ENCODE data around the gene DCPS. TPM values are rescaled to one million over a fixed set of nuclear protein-coding genes. Genes with fewer than 3 reads are reported as not detected.

Gene DCPS
- total RNA-seq, 1 donor from 2014 or later, result 11.3 TPM

GRCh38 chr11:126332221-126332711, 28.4 kb downstream of the DCPS start:
- FAIRE-seq, result peak; percentile 62
- Histone ChIP-seq H3K9me3 (ENCODE audit: insufficient read depth, low read depth, low read length) (no peaks in the 10 kb centered on the region), H4K20me1 (ENCODE audit: insufficient read depth, low read length) (peaks cover 4% of the 10 kb centered on the region), H3K4me2 (ENCODE audit: low read length) (peak overlapping the region; percentile 35), H3K27me3 (ENCODE audit: insufficient read depth, low read length) (no peaks in the 10 kb centered on the region), H3K9ac (ENCODE audit: low read length) (peak overlapping the region; percentile 22), H3K79me2 (ENCODE audit: insufficient read depth, low read length) (no peaks in the 10 kb centered on the region), H2AFZ (ENCODE audit: low read depth, low read length) (no peak overlapping the region), H3K36me3 (ENCODE audit: insufficient read depth, low read length) (no peaks in the 10 kb centered on the region), H3K27ac (ENCODE audit: low read depth, low read length) (peak overlapping the region; percentile 12), H3K4me1 (ENCODE audit: insufficient read depth, low read length) (peaks cover 23% of the 10 kb centered on the region), H3K4me3 (ENCODE audit: insufficient read depth, low read depth, low read length) (no peak overlapping the region)
- DNase-seq (ENCODE audit: low read depth), result peak; percentile 82
- peaks cover 8% of the 10 kb centered on the region for H3K36me3 Mint-ChIP-seq (ENCODE audit: low read depth, unreplicated experiment)
- H3K9me3 Mint-ChIP-seq (ENCODE audit: unreplicated experiment), result peaks cover 1% of the 10 kb centered on the region
- H3K27me3 Mint-ChIP-seq (ENCODE audit: low read depth, unreplicated experiment), result no peaks in the 10 kb centered on the region
- H3K27ac Mint-ChIP-seq (ENCODE audit: unreplicated experiment), result peak overlapping the region; percentile 6
- H3K4me1 Mint-ChIP-seq (ENCODE audit: low read depth, unreplicated experiment), result peaks cover 44% of the 10 kb centered on the region
- TF ChIP-seq CTCF (IDR thresholded peaks at IDR 0.05; ENCODE audit: insufficient read depth, low read depth, low read length) (no peak), EZH2 (IDR thresholded peaks at IDR 0.05; ENCODE audit: insufficient read depth, low read length) (no peak)
- H3K4me3 Mint-ChIP-seq (ENCODE audit: unreplicated experiment), result no peak overlapping the region

- Histone ChIP-seq H3K9me3 (ENCODE audit: insufficient read depth, low read depth, low read length) (no peaks in the 10 kb centered on the region), H3K27me3 (ENCODE audit: insufficient read depth, low read length) (no peaks in the 10 kb centered on the region), H3K4me1 (ENCODE audit: insufficient read depth, low read length) (peaks cover 23% of the 10 kb centered on the region), H4K20me1 (ENCODE audit: insufficient read depth, low read length) (peaks cover 4% of the 10 kb centered on the region), H3K36me3 (ENCODE audit: insufficient read depth, low read length) (no peaks in the 10 kb centered on the region), H3K79me2 (ENCODE audit: insufficient read depth, low read length) (no peaks in the 10 kb centered on the region), H2AFZ (ENCODE audit: low read depth, low read length) (no peak overlapping the region), H3K4me3 (ENCODE audit: insufficient read depth, low read depth, low read length) (no peak overlapping the region), H3K27ac (ENCODE audit: low read depth, low read length) (no peak overlapping the region), H3K4me2 (ENCODE audit: low read length) (no peak overlapping the region), H3K9ac (ENCODE audit: low read length) (no peak overlapping the region)
- peaks cover 44% of the 10 kb centered on the region for H3K4me1 Mint-ChIP-seq (ENCODE audit: low read depth, unreplicated experiment)
- no peak overlapping the region for H3K4me3 Mint-ChIP-seq (ENCODE audit: unreplicated experiment)
- FAIRE-seq (no peak), DNase-seq (ENCODE audit: low read depth) (no peak)
- peaks cover 1% of the 10 kb centered on the region for H3K9me3 Mint-ChIP-seq (ENCODE audit: unreplicated experiment)
- peaks cover 8% of the 10 kb centered on the region for H3K36me3 Mint-ChIP-seq (ENCODE audit: low read depth, unreplicated experiment)
- no peaks in the 10 kb centered on the region for H3K27me3 Mint-ChIP-seq (ENCODE audit: low read depth, unreplicated experiment)
- TF ChIP-seq EZH2 (IDR thresholded peaks at IDR 0.05; ENCODE audit: insufficient read depth, low read length) (no peak), CTCF (IDR thresholded peaks at IDR 0.05; ENCODE audit: insufficient read depth, low read depth, low read length) (no peak)
- H3K27ac Mint-ChIP-seq (ENCODE audit: unreplicated experiment), result peak overlapping the region; percentile 56
These were observed 29.3 kb downstream of the DCPS start for GRCh38 chr11:126333142-126333541.

- H3K27ac Mint-ChIP-seq (ENCODE audit: unreplicated experiment), result peak overlapping the region; percentile 79
- H3K4me3 Mint-ChIP-seq (ENCODE audit: unreplicated experiment), result no peak overlapping the region
- Histone ChIP-seq H3K36me3 (ENCODE audit: insufficient read depth, low read length) (no peaks in the 10 kb centered on the region), H3K27me3 (ENCODE audit: insufficient read depth, low read length) (no peaks in the 10 kb centered on the region), H2AFZ (ENCODE audit: low read depth, low read length) (no peak overlapping the region), H3K9me3 (ENCODE audit: insufficient read depth, low read depth, low read length) (no peaks in the 10 kb centered on the region), H3K4me2 (ENCODE audit: low read length) (peak overlapping the region; percentile 11), H3K79me2 (ENCODE audit: insufficient read depth, low read length) (no peaks in the 10 kb centered on the region), H4K20me1 (ENCODE audit: insufficient read depth, low read length) (peaks cover 4% of the 10 kb centered on the region), H3K9ac (ENCODE audit: low read length) (no peak overlapping the region), H3K4me1 (ENCODE audit: insufficient read depth, low read length) (peaks cover 23% of the 10 kb centered on the region), H3K4me3 (ENCODE audit: insufficient read depth, low read depth, low read length) (no peak overlapping the region), H3K27ac (ENCODE audit: low read depth, low read length) (no peak overlapping the region)
- peak; percentile 65 for DNase-seq (ENCODE audit: low read depth)
- H3K4me1 Mint-ChIP-seq (ENCODE audit: low read depth, unreplicated experiment), result peaks cover 44% of the 10 kb centered on the region
- no peaks in the 10 kb centered on the region for H3K27me3 Mint-ChIP-seq (ENCODE audit: low read depth, unreplicated experiment)
- TF ChIP-seq EZH2 (IDR thresholded peaks at IDR 0.05; ENCODE audit: insufficient read depth, low read length) (no peak), CTCF (IDR thresholded peaks at IDR 0.05; ENCODE audit: insufficient read depth, low read depth, low read length) (no peak)
- FAIRE-seq, result peak; percentile 73
- H3K36me3 Mint-ChIP-seq (ENCODE audit: low read depth, unreplicated experiment), result peaks cover 9% of the 10 kb centered on the region
- peaks cover 3% of the 10 kb centered on the region for H3K9me3 Mint-ChIP-seq (ENCODE audit: unreplicated experiment)
These were observed 31.0 kb downstream of the DCPS start for GRCh38 chr11:126334659-126335462.

All from astrocyte (in vitro differentiated cells and primary cell).